NCI-H82 treated with DMSO at 0.1 percent for 48 hours (cell line): Measurements from ENCODE around the gene IRF9.
A peak's percentile ranks its signal among the peaks of the same experiment; 100 is the strongest.

Source experiments
- DNase-seq: peaks from one replicate; lab custom pipeline; 2025; ENCODE audit not compliant: unreplicated experiment; lab: John Stamatoyannopoulos, UW

Gene IRF9

GRCh38 chr14:24131549-24131966, 29.5 kb upstream of the IRF9 start:
- no peak for DNase-seq

- DNase-seq, result no peak
These were observed 28.9 kb upstream of the IRF9 start for GRCh38 chr14:24132061-24132685.

- no peak for DNase-seq
These were observed 28.1 kb upstream of the IRF9 start for GRCh38 chr14:24132976-24133375.

GRCh38 chr14:24133735-24134134, 27.3 kb upstream of the IRF9 start:
- DNase-seq, result no peak

GRCh38 chr14:24135584-24135833, 25.6 kb upstream of the IRF9 start:
- no peak for DNase-seq

GRCh38 chr14:24135834-24136683, 25.0 kb upstream of the IRF9 start, which contains the start of gene PSME1:
Gene PSME1 (plus strand): TSS chr14:24136194. CDS start chr14:24136263, 69 bp downstream.
- DNase-seq, result peak; percentile 43

GRCh38 chr14:24136684-24137528, 24.2 kb upstream of the IRF9 start:
- no peak for DNase-seq

GRCh38 chr14:24137529-24138395, 23.3 kb upstream of the IRF9 start:
- DNase-seq, result no peak

GRCh38 chr14:24138396-24139271, 22.4 kb upstream of the IRF9 start:
- DNase-seq, result no peak

GRCh38 chr14:24139272-24139934, 21.7 kb upstream of the IRF9 start:
- DNase-seq, result no peak

GRCh38 chr14:24141097-24141880, 19.8 kb upstream of the IRF9 start, which contains the start of gene EMC9:
Gene EMC9 (minus strand): TSS chr14:24141591. CDS start chr14:24141304, 287 bp downstream.
- peak; percentile 96 for DNase-seq

GRCh38 chr14:24143511-24143910, 17.6 kb upstream of the IRF9 start:
- DNase-seq, result no peak

- no peak for DNase-seq
These were observed 16.6 kb upstream of the IRF9 start for GRCh38 chr14:24144451-24144850.

- DNase-seq, result no peak
These were observed 15.8 kb upstream of the IRF9 start for GRCh38 chr14:24145219-24145618.

- no peak for DNase-seq
These were observed 15.2 kb upstream of the IRF9 start for GRCh38 chr14:24145690-24146452.

- DNase-seq, result peak; percentile 88
These were observed 14.6 kb upstream of the IRF9 start, which contains the start of gene PSME2 for GRCh38 chr14:24146453-24146977. Gene PSME2 (minus strand): TSS chr14:24146610. CDS start chr14:24146581, 29 bp downstream.
